DMS153 treated with DMSO at 0.1 percent for 48 hours (cell line): ENCODE data around the gene TNFRSF1A.

ENCODE experiments used
- DNase-seq: peaks from one replicate; lab custom pipeline; 2025; ENCODE audit not compliant: unreplicated experiment; lab: John Stamatoyannopoulos, UW

Gene TNFRSF1A

DNA sequence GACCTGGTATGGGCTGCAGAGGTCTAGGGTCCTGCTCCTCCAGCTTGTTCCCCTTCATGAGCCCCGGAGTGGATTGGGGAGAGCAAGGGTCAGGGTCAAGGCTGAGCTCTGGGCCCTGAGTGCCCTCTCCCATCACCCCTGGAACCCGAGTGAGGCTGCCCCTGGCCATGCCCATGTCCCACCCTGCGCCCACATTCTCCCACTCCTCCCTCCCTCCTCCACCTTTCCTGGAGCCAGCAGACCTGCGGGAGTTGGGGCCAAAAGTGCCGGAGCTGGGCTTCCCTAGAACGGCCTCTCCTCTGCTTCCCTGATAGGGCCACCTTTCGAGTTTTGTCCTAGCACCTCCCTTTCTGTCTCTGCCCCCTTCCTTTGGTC is 32.9 kb upstream of the TNFRSF1A start:
- no peak for DNase-seq

DNA sequence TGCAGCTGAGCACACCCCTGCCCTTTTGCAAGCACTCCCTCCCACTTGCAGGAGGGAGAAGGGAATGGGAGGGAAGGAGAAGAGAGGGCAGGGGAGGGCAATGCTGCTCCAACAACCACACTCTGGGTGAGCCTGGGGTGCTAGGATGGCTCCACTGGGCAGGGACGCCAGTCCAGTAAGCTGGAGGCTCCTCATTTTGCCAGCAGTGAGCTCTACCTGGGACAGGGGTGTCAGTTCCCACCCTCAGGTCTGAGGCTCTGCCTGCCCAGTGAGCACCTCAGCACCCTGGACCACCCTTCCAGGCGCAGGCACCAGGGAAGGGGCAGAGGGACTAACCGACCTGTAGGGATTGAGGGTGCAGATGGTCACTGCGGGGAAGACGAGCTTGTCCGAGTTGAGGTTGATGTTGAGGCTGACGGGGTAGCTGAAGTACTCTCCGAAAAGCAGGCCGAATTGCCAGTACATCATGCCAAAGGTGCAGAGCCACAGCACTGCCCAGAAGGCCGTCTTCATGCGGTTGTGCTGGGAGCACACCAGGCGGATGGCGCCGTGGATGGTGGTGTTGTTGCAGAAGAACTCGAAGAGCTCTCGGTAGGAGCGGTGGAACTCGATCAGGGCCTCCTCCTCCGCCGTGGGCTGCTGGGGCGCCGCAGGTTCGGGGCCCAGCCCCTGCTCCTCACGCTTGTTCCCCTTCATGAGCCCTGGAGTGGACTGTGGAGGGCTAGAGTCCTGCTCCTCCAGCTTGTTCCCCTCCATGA is 32.3 kb upstream of the TNFRSF1A start:
- no peak for DNase-seq

DNA sequence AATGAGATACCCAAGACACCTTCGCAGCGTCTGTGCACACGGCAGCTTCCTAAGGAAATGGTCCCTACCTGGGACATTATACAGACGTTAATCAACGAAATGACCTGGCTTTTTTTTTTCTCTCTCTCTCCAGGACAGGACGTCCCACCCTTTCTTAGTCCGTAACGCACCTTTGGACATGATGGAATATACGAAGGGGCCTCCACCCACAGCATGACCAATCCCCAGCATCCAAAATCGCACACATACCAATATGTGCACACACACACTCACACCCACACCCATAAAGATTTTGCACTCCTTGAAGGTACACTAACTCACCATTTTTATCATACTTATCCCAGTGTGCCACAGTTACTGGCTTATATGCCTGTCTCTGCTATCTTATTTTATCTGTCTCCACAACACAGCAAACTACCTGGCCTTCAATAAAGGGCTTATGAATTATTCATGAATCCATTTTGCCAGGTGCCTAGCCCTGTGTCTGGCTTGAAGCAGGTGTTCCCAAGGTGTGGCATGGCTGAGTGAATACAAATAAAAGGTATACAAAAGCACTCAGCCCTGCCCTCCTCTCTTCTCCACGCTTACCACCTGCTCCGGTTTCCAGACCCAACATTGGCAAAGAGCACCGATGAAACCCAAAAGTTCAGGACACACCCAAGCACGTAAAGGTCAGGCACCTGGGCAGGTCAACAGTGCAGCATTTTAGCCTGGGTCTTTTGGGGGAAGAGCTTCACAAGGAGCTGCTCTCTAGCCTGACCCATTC is 31.3 kb upstream of the TNFRSF1A start:
- DNase-seq, result peak; percentile 89

DNA sequence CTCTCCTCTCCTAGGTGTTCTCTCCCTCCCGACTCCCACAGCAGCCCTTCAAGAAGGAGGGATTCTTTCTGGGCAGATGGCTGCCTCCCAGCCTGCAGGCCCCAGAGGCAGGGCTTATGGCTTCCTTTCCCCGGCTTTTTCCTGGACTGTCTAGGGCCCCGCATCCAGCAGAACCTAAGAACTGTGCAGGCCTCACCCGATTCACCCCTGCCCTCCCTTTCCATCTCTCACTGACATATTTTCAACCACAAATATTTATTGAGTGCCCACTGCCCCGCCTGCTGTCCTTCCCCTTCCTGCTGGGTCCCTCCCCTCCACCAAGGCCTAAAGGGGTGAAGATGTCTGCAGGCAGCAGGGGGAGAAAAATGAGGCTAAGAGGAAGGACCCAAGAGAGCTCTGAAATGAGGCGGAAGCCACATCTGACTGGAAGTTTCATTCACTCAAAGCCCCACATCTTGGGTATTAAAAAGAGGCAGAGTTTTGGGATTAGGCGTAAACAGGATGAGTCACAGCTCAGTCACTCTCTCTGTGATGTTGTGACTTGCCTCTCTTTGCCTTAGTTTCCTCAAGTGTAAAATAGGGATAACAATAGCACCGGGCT is 30.6 kb upstream of the TNFRSF1A start:
- DNase-seq, result peak; percentile 60

DNA sequence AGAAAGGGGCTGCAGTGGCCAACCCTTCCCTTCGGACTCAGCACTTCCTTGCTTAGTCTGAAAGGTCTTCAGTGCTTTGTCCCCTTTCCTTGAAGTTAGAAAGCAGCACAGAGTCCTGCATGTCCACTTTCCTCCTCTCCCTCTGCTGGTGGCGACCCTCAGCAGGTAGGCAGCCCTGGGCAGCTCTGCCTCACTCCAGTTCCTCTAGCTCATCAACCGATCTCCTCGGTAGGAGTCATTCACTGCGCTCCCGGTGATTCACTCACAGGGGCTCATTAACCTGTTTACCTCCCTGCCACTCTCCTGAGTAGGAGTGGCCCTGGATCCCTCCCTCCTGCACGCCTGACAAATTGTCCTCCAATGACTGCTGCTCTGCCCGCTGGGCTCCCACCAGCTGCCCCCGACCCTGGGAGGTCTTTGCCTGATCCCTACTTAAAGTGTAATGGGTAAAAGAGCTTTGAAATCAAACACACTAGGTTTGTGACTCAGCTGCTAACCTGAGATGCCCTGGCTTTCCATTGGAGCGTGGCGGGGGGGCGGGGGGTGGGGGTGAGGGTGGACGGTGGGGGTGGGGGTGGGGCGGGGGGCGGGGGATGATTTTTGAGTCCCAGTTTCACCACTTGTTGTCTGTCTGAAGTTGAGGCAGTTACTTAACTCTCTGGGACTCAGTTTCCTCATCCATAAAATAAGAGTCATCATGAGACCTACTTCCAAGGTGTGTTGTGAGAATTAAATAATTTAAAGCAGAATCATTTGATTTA is 29.3 kb upstream of the TNFRSF1A start:
- DNase-seq, result peak; percentile 94

DNA sequence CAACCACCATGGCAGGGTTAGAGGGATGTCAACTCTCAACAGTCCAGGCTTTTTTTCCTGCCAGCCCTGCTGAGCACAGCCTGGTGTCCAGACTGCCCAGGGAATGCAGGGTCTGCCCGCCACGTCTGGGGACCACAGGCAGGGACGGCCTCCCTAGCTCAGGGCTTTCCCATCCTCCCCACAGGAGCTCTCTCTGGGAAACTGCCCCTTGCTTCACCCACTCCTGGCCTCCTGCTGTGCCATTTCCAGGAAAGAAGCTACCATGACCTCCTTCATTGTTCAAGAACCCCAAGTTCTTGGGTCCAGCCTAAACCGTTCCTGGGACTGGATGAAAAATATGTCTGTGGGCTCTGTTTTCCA is 28.7 kb upstream of the TNFRSF1A start:
- no peak for DNase-seq

DNA sequence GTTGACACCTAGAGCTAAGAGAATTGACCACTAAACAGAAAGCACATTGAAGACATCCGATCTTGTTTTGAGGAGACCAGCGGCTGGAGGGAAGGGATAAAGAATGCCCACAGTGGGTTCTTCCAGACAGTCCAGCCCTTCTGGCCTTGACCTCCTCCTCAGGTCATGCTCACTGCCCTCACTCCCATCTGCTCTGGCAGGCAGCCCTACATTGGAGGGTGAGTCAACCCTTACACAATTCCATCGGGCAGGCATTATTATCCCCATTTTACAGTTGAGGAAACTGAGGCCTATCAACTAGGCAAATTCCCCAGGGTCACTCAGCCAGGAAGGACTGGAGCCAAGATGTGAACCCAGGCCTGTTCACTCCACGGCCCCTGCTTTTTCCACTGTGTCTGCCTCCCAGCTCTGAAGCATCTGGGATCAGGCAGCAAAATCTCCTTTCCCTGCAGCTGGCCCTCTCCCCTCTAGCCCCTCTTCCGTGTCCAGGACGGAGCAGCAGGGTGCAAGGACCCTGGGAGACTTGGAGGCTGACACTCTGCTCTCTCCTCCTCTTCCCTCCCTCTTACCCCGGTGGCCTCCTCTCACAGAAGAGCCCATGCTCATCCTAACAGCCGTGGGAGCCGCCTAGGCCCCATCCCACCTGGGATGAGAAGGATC is 28.2 kb upstream of the TNFRSF1A start:
- no peak for DNase-seq

DNA sequence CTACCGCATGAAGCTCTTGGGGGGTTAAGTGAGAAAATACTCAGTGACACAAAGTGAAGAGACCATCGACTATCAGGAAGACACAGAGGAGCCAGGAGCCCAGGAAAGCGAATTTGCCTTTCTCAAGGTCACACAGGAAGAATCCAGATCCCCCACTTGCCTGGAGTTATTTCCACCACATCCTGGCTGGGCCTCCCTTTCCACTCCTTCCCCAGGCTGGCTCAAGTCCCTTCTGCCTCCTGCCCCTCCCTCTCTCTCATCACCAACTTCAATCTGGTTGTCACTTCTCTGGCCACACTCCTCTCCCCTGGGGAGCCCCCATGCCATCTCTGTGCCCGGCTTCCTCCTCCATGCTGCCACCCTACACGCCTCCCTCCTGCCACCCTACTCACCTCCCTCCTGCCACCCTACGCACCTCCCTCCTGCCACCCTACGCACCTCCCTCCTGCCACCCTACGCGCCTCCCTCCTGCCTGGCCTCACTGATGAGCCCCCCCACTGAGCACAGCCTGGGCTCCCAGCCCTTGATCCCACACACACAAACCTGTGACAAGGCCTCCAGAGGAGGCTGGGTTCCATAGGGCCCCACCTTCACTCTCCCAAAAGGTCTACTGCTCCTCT is 27.1 kb upstream of the TNFRSF1A start:
- no peak for DNase-seq

DNA sequence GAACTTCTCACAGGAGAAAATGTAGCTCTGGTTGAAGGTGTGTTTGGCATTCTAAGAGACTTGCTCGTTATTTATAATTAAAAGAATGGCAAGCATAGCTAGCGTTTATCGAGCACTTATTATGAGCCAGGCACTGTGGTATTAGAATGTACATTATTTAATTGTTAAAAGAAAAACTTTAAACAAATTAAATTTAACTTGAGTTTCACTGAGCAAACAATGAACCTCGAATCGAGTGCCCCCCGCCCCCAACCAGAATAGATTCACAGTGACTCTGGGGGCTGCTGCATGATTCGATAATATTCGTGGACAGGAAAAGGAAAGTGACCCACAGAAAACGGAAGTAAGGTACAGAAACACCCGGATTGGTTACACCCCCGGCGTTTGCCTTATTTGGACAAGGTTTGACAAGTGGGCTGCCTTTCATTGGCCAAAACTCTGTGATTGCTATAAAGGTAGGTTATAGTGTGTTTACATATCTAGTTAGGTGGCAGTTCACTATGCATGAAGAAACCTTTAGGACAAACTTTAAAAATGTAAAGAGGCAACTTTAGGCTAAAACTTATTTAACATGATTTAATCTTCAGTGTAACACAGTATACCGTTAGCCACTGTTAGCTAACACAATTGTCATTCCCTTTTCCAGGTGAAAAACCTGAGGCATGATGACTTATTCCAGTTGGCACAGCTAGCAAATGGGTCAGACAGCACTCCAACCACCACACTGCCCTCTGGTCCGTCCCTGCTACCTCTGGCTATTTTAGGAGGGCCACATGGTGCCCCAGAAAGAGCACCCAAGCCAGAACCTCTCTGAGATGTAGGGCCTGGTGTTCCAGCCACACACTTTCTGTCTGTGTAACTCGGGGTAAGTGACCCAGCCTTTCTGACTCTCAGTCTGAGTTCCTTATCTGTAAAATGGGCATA is 26.4 kb upstream of the TNFRSF1A start:
- DNase-seq, result no peak

DNA sequence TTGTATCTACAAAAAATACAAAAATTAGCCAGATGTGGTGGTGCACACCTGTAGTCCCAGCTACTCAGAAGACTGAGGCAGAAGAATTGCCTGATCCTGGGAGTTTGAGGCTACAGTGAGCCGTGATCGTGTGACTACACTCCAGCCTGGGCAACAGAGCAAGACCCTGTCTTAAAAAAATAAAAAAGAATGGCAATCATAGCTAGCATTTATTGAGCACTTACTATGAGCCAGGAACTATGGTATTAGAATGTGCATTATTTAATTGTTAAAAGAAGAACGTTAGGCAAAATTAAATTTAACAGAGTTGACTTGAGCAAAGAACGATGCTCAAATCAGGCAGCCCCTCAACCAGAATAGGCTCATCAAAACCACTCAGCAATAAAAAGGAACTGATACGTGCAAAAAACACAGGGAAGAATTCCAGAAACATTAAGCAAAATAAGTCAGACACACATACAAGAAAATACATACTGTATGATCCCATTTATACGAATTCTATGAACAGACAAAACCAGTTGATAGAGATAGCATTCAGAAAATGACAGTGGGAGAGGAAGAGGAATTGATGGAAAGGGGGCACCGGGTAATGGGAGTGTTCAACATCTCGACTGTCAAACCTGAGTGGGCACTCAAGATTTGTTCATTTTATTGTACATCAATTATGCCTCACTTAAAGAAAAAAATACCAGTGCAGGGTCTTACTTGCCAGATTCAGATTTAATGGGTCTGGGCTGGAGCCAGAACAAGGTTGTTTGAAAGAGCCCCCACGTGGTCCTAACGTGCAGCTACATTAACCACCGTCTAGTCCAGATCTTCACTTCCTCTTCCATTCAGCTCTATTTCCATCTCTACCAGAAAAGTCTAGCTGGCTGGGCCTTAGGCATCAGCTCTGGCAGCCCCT is 25.4 kb upstream of the TNFRSF1A start:
- DNase-seq, result no peak

DNA sequence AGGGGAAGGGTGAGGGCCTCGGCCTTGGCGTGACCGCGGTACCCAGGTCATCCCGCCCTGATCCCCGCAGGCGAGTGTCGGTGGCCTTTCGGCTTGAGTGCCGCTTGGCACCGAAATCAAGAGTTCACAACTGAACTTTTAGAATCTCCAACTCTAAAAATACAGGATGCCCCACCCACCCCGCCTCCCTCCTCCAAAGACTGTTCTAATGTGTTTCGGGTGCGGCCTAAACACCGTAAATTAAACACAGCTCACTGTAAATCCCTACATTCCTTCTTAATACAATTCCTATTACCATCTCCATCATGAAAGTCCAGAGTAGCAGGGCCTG is 22.1 kb upstream of the TNFRSF1A start:
- DNase-seq, result no peak

DNA sequence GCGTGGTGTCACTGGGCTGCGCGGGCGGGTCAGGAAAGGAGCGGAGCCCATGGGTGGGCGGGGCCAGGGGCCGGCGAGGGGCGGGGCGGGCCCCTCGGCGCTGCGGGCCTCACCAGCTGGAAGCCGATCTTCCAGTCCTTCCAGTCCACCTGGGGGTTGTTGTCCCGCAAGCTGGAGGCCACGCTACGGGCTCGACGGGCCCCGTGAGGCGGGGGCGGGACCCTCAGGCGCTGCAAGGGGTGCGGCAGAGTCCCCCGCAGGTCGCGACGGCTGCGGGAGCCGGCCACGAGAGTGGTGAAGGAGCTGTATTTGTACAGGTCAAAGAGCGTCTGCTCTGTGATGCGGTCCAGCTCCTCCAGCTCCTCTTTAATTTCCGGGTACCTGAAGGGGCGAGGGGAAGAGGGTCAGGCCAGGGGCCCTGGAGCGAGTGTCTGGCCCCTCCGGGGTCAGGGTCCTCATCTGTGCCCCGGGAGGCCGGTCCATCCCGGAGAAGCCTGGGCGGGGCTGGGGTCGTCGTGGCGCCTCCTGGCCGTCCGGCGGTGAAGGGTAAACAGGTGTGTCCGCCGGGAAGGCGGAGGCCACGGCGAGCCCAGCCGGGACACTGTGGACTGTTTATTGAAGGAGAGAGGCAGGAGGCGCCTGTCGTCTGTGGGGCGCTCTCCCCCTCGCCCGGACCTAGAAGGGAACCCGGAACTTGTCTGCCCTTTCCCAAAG is 21.6 kb upstream of the TNFRSF1A start:
- peak; percentile 25 for DNase-seq

DNA sequence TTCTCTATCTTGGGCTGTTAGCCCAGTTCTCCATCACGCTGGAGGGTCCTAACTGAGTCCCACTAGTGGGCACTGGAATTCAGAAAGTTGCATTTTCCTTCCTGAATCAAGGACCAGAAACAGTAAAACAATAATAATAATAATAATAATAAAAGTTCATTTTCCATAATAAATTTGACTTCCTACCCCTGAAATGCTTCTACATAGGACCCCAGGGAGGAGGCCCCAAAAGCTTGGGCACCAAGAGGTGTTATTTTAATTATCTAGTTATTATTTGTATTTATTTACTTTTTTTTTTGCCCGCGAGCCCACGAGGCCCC is 21.1 kb upstream of the TNFRSF1A start:
- no peak for DNase-seq

DNA sequence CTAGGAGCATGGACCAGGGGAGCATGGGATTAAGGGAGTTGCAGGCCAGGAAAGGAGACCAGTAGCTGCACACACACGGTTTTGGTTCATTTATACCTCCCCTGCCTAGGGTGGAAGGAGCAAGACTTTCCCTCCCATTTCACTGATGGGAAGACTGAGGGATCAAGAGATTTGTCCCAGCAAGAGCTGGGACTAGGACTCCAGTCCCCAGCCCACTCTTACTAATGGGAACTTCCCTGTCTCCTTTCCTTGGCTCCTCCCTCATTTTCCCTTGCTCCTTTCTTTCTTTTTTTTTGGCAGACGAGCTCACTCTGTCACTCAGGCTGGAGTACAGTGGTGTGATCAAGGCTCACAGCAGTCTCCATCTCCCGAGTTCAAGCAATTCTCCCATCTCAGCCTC is 20.5 kb upstream of the TNFRSF1A start:
- DNase-seq, result no peak

DNA sequence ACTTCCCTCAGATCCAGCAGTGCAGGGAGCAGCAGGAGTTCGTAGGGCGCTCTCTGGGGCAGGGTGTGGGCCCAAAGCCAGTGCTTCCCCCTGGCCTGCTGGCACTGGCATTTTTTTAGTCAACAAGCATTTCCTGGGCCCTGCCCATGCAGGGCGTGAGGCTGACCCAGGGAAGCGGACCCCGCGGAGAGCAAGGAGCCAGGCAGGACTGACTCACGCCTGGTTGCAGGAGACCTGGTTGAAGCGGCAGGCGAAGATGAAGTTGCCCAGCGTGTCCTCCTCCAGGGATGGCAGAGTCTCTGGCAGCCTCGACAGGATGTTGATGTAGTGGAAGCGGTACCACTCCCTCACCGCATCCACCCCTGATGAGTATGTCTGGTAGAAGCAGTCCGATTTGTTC is 20.0 kb upstream of the TNFRSF1A start:
- DNase-seq, result no peak

DNA sequence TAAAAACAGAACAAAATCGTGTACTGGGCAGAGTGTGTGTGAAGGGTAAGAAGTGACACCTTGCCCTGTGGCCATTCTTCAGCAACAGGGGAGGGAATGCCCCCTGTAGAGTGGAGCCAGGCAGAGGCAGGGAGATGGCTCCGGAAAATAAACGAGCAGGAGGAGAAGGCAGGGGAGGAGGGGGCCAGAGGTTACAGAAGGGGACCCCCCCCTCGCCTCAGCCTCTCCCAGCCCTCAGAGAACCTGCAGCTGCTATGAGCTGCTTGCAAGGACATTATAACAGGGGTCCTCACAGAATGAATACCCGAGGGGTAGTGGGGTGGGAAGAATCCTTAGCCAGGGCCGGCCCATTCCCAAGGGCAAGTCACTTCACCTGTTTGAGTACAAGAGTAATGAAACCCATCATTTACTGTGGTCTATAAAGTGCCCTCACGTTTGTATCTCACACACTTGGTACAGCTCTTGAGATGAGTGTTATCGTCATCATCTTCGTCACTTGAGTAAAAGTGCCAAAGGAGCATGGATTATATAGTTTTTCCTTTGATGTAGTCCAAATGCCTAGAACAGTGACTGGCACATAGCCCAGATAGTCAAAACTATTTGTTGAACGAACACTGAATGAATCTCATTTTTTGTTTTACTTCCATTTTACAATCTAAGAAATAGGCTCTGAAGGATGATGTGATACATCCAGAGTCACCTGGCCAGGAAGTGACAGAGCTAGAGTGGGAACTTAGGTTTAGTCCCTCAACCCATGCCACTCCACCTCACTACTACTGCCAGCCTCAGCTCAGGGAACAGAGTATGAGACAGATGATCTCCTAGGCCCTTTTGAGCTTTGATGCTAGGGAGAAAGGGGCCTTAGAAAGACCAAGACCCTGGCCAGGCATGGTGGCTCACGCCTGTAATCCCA is 19.0 kb upstream of the TNFRSF1A start:
- DNase-seq, result no peak

DNA sequence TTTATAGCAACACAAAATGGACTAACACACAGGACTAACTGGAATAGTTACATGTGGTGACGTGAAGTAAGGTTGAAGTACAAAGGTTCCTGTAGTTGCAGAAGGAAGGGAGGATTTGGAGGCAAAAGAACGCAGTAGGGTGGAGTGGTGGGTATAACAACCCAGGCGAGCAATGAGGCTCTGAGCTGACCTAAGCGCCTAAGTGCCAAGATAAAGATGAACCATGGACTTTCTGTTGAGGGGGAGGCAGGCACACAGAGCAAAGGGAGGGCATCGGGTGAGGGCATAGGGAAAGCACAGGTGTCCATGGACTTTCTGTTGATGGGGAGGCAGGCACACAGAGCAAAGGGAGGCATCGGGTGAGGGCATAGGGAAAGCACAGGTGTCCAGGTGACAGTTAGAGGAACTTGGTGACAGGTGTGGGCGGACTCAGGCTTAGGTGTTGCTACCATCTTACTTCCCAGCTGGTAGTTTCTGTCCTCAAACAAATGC is 18.2 kb upstream of the TNFRSF1A start:
- DNase-seq, result no peak
